Loucy (cell line): ENCODE data around the gene STAT5A.

Source experiments
- H2AFZ ChIP-seq: fragments of 200-600 bp; sonication (generic); 2 replicates; pipeline ENCODE4 v1.6.0; 2016; ENCODE audit warnings: antibody characterized with exemption, mild to moderate bottlenecking, low read length, moderate library complexity
- H3F3A ChIP-seq: fragments of 200-600 bp; 2 replicates; pipeline ENCODE4 v1.6.0; 2016; ENCODE audit warnings: antibody characterized with exemption, low read depth, mild to moderate bottlenecking
- H3K27me3 ChIP-seq: fragments of 200-600 bp; sonication (generic); 2 replicates; pipeline ENCODE4 v1.6.1; 2014; ENCODE audit warnings: low read length, mild to moderate bottlenecking; ENCODE audit not compliant: insufficient read depth, poor library complexity, severe bottlenecking
- H3K36me3 ChIP-seq: fragments of 200-600 bp; sonication (generic); 2 replicates; pipeline ENCODE4 v1.6.1; 2016; ENCODE audit warnings: low read length; ENCODE audit not compliant: insufficient read depth
- H3K4me1 ChIP-seq: fragments of 200-600 bp; sonication (generic); 2 replicates; pipeline ENCODE4 v1.5.1; 2014; ENCODE audit warnings: low read length, mild to moderate bottlenecking; ENCODE audit not compliant: insufficient read depth, poor library complexity, severe bottlenecking
- H3K4me2 ChIP-seq: fragments of 200-600 bp; sonication (generic); 2 replicates; pipeline ENCODE4 v1.6.0; 2014; ENCODE audit warnings: antibody characterized with exemption, low read length, low read depth, mild to moderate bottlenecking; ENCODE audit not compliant: poor library complexity, severe bottlenecking
- H3K4me3 ChIP-seq: fragments of 200-600 bp; sonication (generic); 2 replicates; pipeline ENCODE4 v1.5.1; 2014; ENCODE audit warnings: low read length, mild to moderate bottlenecking, mixed read lengths; ENCODE audit not compliant: poor library complexity, severe bottlenecking
- H3K79me2 ChIP-seq: fragments of 200-600 bp; sonication (generic); 2 replicates; pipeline ENCODE4 v1.6.1; 2014; ENCODE audit warnings: low read length; ENCODE audit not compliant: insufficient read depth
- H3K9ac ChIP-seq: fragments of 200-600 bp; sonication (generic); 2 replicates; pipeline ENCODE4 v1.6.0; 2014; ENCODE audit warnings: mild to moderate bottlenecking, low read depth, low read length, moderate library complexity; ENCODE audit not compliant: poor library complexity, severe bottlenecking
- H3K9me2 ChIP-seq: fragments of 200-600 bp; sonication (generic); replicated peaks from 2 replicates; pipeline ENCODE4 v1.6.1; 2016; ENCODE audit warnings: low read depth, low read length, mixed read lengths
- H3K9me3 ChIP-seq: fragments of 200-600 bp; sonication (generic); 2 replicates; pipeline ENCODE4 v1.6.1; 2014; ENCODE audit warnings: mild to moderate bottlenecking, antibody characterized with exemption, low read length, low read depth; ENCODE audit not compliant: insufficient read depth
- H4K20me1 ChIP-seq: fragments of 200-600 bp; sonication (generic); 2 replicates; pipeline ENCODE4 v1.6.0; 2014; ENCODE audit warnings: antibody characterized with exemption, low read length, mild to moderate bottlenecking; ENCODE audit not compliant: insufficient read depth, poor library complexity, severe bottlenecking
- CTCF ChIP-seq: fragments of 200-600 bp; sonication (generic); conservative IDR thresholded peaks from 2 replicates; pipeline ENCODE4 v1.5.1; 2014; ENCODE audit warnings: mild to moderate bottlenecking, antibody characterized with exemption, low read length
- EZH2phosphoT487 ChIP-seq: fragments of 200-600 bp; IDR thresholded peaks from 2 replicates; pipeline ENCODE4 v1.6.1; 2018; ENCODE audit warnings: antibody characterized with exemption, mild to moderate bottlenecking, moderate library complexity, borderline replicate concordance

Gene STAT5A

GRCh38 chr17:42339221-42339620 is 50.9 kb downstream of the STAT5A start:
- no peaks in the 10 kb centered on the region for H3K9me3 ChIP-seq
- H3K9me2 ChIP-seq: no peaks in the 10 kb centered on the region
- no peaks in the 10 kb centered on the region for H3K4me1 ChIP-seq
- H3K4me3 ChIP-seq: no peak overlapping the region
- H3K79me2 ChIP-seq: no peaks in the 10 kb centered on the region
- H3K36me3 ChIP-seq: peaks cover 83% of the 10 kb centered on the region
- H3K4me2 ChIP-seq: no peak overlapping the region
- H3K9ac ChIP-seq: no peak overlapping the region
- H4K20me1 ChIP-seq: no peaks in the 10 kb centered on the region
- H3K27me3 ChIP-seq: no peaks in the 10 kb centered on the region
- TF ChIP-seq EZH2phosphoT487: no peak
- TF ChIP-seq CTCF: no peak
- no peak overlapping the region for H2AFZ ChIP-seq
- no peaks in the 10 kb centered on the region for H3F3A ChIP-seq

- no peak overlapping the region for H3K4me2 ChIP-seq
- H3K36me3 ChIP-seq: peaks cover 76% of the 10 kb centered on the region
- H4K20me1 ChIP-seq: no peaks in the 10 kb centered on the region
- no peaks in the 10 kb centered on the region for H3K9me3 ChIP-seq
- H3K4me1 ChIP-seq: no peaks in the 10 kb centered on the region
- H3F3A ChIP-seq: no peaks in the 10 kb centered on the region
- no peak for TF ChIP-seq EZH2phosphoT487
- TF ChIP-seq CTCF: no peak
- H3K27me3 ChIP-seq: no peaks in the 10 kb centered on the region
- H3K4me3 ChIP-seq: no peak overlapping the region
- H3K79me2 ChIP-seq: no peaks in the 10 kb centered on the region
- H2AFZ ChIP-seq: no peak overlapping the region
- no peak overlapping the region for H3K9ac ChIP-seq
- H3K9me2 ChIP-seq: no peaks in the 10 kb centered on the region
Observed at GRCh38 chr17:42340691-42341127, 52.4 kb downstream of the STAT5A start.

GRCh38 chr17:42341568-42341967 is 53.3 kb downstream of the STAT5A start:
- Histone ChIP-seq H3K4me2 (no peak overlapping the region), H3K36me3 (peaks cover 76% of the 10 kb centered on the region)

More at GRCh38 chr17:42341568-42341967, 53.3 kb downstream of the STAT5A start:
- H3K9me2 ChIP-seq: no peaks in the 10 kb centered on the region
- no peak overlapping the region for H3K9ac ChIP-seq
- no peak overlapping the region for H3K4me3 ChIP-seq
- H3F3A ChIP-seq: no peaks in the 10 kb centered on the region
- H4K20me1 ChIP-seq: no peaks in the 10 kb centered on the region
- H3K27me3 ChIP-seq: no peaks in the 10 kb centered on the region
- TF ChIP-seq CTCF: no peak
- TF ChIP-seq EZH2phosphoT487: no peak
- no peaks in the 10 kb centered on the region for H3K9me3 ChIP-seq
- no peaks in the 10 kb centered on the region for H3K4me1 ChIP-seq
- H3K79me2 ChIP-seq: no peaks in the 10 kb centered on the region
- H2AFZ ChIP-seq: no peak overlapping the region
